SK-N-SH (cell line): ENCODE data around the gene GLS. TPM values are rescaled to one million over a fixed set of nuclear protein-coding genes. Genes with fewer than 3 reads are reported as not detected.

ENCODE experiments used
- CTCF ChIA-PET: fragments of 300-600, 350-600 bp; formaldehyde crosslinking; extraction: SDS; loops from one replicate; lab custom pipeline; 2021; lab: Yijun Ruan, JAX
- POLR2A ChIA-PET: fragments of 350-600 bp; sonication (Branson Sonifier 250); formaldehyde crosslinking; extraction: SDS; loops from one replicate; lab custom pipeline; 2020; ENCODE audit warnings: antibody characterized with exemption, inconsistent platforms; lab: Yijun Ruan, JAX
- DNase-seq: peaks from one replicate; pipeline ENCODE4 v3.0.0; 2012
- H2AFZ ChIP-seq: fragments of 200-600 bp; sonication (generic); 2 replicates; pipeline ENCODE4 v1.8.1; 2016; ENCODE audit warnings: antibody characterized with exemption, mild to moderate bottlenecking, low read depth
- H3F3A ChIP-seq: fragments of 200-600 bp; sonication (generic); replicated peaks from 2 replicates; pipeline ENCODE3; 2016; ENCODE audit warnings: antibody characterized with exemption, mild to moderate bottlenecking; ENCODE audit not compliant: insufficient read depth
- H3K27ac ChIP-seq, 2 experiments: fragments of 200-500 bp in 1 of 2; fragments of 200-600 bp in 1 of 2; sonication (Bioruptor generic) in 1 of 2; sonication (generic), shearing (Covaris generic) in 1 of 2; 2 replicates each; pipeline versions ENCODE4 v1.5.1 to v1.6.1; 2014 to 2016; ENCODE audit warnings: low read depth in 2 of 2, inconsistent platforms in 1 of 2, low read length in 1 of 2, mild to moderate bottlenecking in 1 of 2, mixed read lengths in 1 of 2
- H3K27me3 ChIP-seq: fragments of 200-600 bp; sonication (generic), shearing (Covaris generic); 2 replicates; pipeline ENCODE4 v1.6.1; 2016; ENCODE audit warnings: mixed run types; ENCODE audit not compliant: insufficient read depth
- H3K36me3 ChIP-seq, 2 experiments: fragments of 200-500 bp in 1 of 2; fragments of 200-600 bp in 1 of 2; sonication (Bioruptor generic) in 1 of 2; sonication (generic) in 1 of 2; replicated peaks in 1 of 2; 2 replicates each; pipeline versions ENCODE3 to v1.5.1; 2014 to 2016; ENCODE audit warnings: low read length in 1 of 2, mild to moderate bottlenecking in 1 of 2; ENCODE audit not compliant: insufficient read depth in 2 of 2, control insufficient read depth in 1 of 2
- H3K4me1 ChIP-seq, 2 experiments: fragments of 200-500 bp in 1 of 2; fragments of 200-600 bp in 1 of 2; sonication (Bioruptor generic) in 1 of 2; sonication (generic), shearing (Covaris generic) in 1 of 2; 2 replicates each; pipeline versions ENCODE4 v1.5.1 to v1.6.1; 2014 to 2016; ENCODE audit warnings: low read depth in 1 of 2, low read length in 1 of 2, mixed run types in 1 of 2; ENCODE audit not compliant: insufficient read depth in 2 of 2, control insufficient read depth in 1 of 2
- H3K4me2 ChIP-seq: fragments of 200-600 bp; sonication (generic), shearing (Covaris generic); 2 replicates; pipeline ENCODE4 v1.6.1; 2017; ENCODE audit warnings: mixed run types
- H3K4me3 ChIP-seq, 2 experiments: fragments of 200-500 bp in 1 of 2; fragments of 200-600 bp in 1 of 2; sonication (Bioruptor generic) in 1 of 2; sonication (generic), shearing (Covaris generic) in 1 of 2; 2 replicates each; pipeline versions ENCODE4 v1.5.1 to v1.8.1; 2014 to 2016; ENCODE audit warnings: low read depth in 2 of 2, inconsistent platforms in 1 of 2, low read length in 1 of 2, mild to moderate bottlenecking in 1 of 2, mixed read lengths in 1 of 2, moderate library complexity in 1 of 2
- H3K79me2 ChIP-seq: fragments of 200-600 bp; sonication (generic); 2 replicates; pipeline ENCODE4 v1.8.1; 2017; ENCODE audit warnings: mild to moderate bottlenecking; ENCODE audit not compliant: insufficient read depth
- H3K9ac ChIP-seq: fragments of 200-600 bp; sonication (generic); 2 replicates; pipeline ENCODE4 v1.6.1; 2017; ENCODE audit warnings: mixed run types
- H3K9me2 ChIP-seq: fragments of 200-600 bp; sonication (generic); 2 replicates; pipeline ENCODE4 v1.6.1; 2017; ENCODE audit warnings: mixed run types
- H3K9me3 ChIP-seq: fragments of 200-600 bp; sonication (generic); 2 replicates; pipeline ENCODE4 v1.6.1; 2017; ENCODE audit warnings: mixed run types, mild to moderate bottlenecking, moderate library complexity
- H4K20me1 ChIP-seq: fragments of 200-600 bp; sonication (generic); 2 replicates; pipeline ENCODE4 v1.6.1; 2017; ENCODE audit warnings: mild to moderate bottlenecking, mixed run types; ENCODE audit not compliant: insufficient read depth
- CTCF ChIP-seq: fragments of 200-600 bp; sonication (generic); IDR thresholded peaks from 2 replicates; pipeline ENCODE4 v1.6.1; 2017; ENCODE audit warnings: antibody characterized with exemption, mild to moderate bottlenecking, moderate library complexity
- ELF1 ChIP-seq: IDR thresholded peaks from 2 replicates; pipeline ENCODE4 v1.4.0; 2012
- EP300 ChIP-seq, 2 experiments: IDR thresholded peaks; 2 replicates each; pipeline versions ENCODE4 v1.4.0 to v1.6.1; 2012; ENCODE audit warnings: borderline replicate concordance in 1 of 2, low read depth in 1 of 2, low read length in 1 of 2
- JUND ChIP-seq: IDR thresholded peaks from 2 replicates; pipeline ENCODE4 v1.4.0; 2012
- MAX ChIP-seq: IDR thresholded peaks from 2 replicates; pipeline ENCODE4 v1.4.0; 2012; ENCODE audit warnings: low read depth
- MEF2A ChIP-seq: IDR thresholded peaks from 2 replicates; pipeline ENCODE4 v1.4.0; 2012; ENCODE audit warnings: low read depth, borderline replicate concordance
- PBX3 ChIP-seq: IDR thresholded peaks from 2 replicates; pipeline ENCODE4; 2012
- RCOR1 ChIP-seq: fragments of 150-350 bp; IDR thresholded peaks from 2 replicates; pipeline ENCODE4 v1.6.1; 2017; ENCODE audit warnings: antibody characterized with exemption, low read length
- RFX5 ChIP-seq: IDR thresholded peaks from 2 replicates; pipeline ENCODE4 v1.6.1; 2012; ENCODE audit warnings: mild to moderate bottlenecking, improper control_type of control experiment, low read length
- RXRA ChIP-seq: IDR thresholded peaks from 2 replicates; pipeline ENCODE4 v1.4.0; 2012; ENCODE audit warnings: low read depth, mild to moderate bottlenecking, borderline replicate concordance
- SIN3A ChIP-seq: IDR thresholded peaks from 2 replicates; pipeline ENCODE4 v1.6.1; 2012; ENCODE audit warnings: low read depth, mild to moderate bottlenecking, low read length, moderate library complexity, borderline replicate concordance
- USF2 ChIP-seq: fragments of 150-350 bp; IDR thresholded peaks from 2 replicates; pipeline ENCODE4 v1.6.1; 2017; ENCODE audit warnings: antibody characterized with exemption, low read length, low read depth, borderline replicate concordance
- WGBS: methylation state at CpG from one replicate; pipeline ENCODE4 v1.1.6; 2017; ENCODE audit warnings: low lambda C conversion rate; 5-methylcytosine and 5-hydroxymethylcytosine counted together
- polyA plus RNA-seq, 3 experiments: library from polyadenylated mRNA; depleted of rRNA; stranded (reverse); fragments of >200 nt; gene quantifications; 2 replicates each; pipeline ENCODE4 v1.2.3, GENCODE V29; 2012

GLS gene
- polyA plus RNA-seq, 1 of the 3 experiments (the other 2 are of a cell fraction) = 37.2 TPM

GRCh38 chr2:190961918-190962487 is 81.4 kb downstream of the GLS start (continued):
- no peak for TF ChIP-seq USF2
- TF ChIP-seq RXRA = no peak
- TF ChIP-seq RFX5 = no peak
- TF ChIP-seq EP300 (IDR thresholded peaks at IDR 0.05; ENCODE audit: borderline replicate concordance in 1 of 2, low read depth in 1 of 2, low read length in 1 of 2) = no peak
- no peak for TF ChIP-seq ELF1
- TF ChIP-seq MAX = no peak
- no peak for TF ChIP-seq CTCF
- no peak for TF ChIP-seq SIN3A
- TF ChIP-seq PBX3 = no peak
- no peak for TF ChIP-seq RCOR1
- TF ChIP-seq MEF2A = no peak

GRCh38 chr2:190963088-190963487 is 82.5 kb downstream of the GLS start:
- no peak overlapping the region for H3K9ac ChIP-seq
- TF ChIP-seq JUND = no peak
- TF ChIP-seq, all 33 proteins: peak for 0
- POLR2A ChIA-PET = no interaction called here
- Histone ChIP-seq H2AFZ (no peak overlapping the region), H3K27ac (no peak overlapping the region), H3K9me2 (no peaks in the 10 kb centered on the region), H3K9me3 (no peaks in the 10 kb centered on the region), H3K4me2 (no peak overlapping the region), H3K79me2 (no peaks in the 10 kb centered on the region), H4K20me1 (no peaks in the 10 kb centered on the region), H3F3A (peaks cover 13% of the 10 kb centered on the region), H3K36me3 (peaks cover 53 to 63% of the 10 kb centered on the region in 2 experiments), H3K27me3 (no peaks in the 10 kb centered on the region), H3K4me3 (no peak overlapping the region), H3K4me1 (no peaks in the 10 kb centered on the region)
- no peak for DNase-seq
- 94% methylated on average over 2 of the region's 2 CpGs for WGBS
- CTCF ChIA-PET = no interaction called here
